Measurements from ENCODE around the gene MKLN1. TPM values are rescaled to one million over a fixed set of nuclear protein-coding genes. Genes with fewer than 3 reads are reported as not detected.

The MKLN1 gene
- total and polyA plus RNA-seq, 7 experiments from 2014 or later, result 30.8 to 69.8 (median 56.7) TPM

- Histone ChIP-seq H3K4me1 (ENCODE audit: control insufficient read depth in 2 of 2, insufficient read depth in 2 of 2, low read length in 2 of 2) (no peaks in the 10 kb centered on the region), H3K27ac (ENCODE audit: low read depth, low read length) (no peak overlapping the region), H3K4me3 (ENCODE audit: low read length) (no peak overlapping the region), H3K27me3 (ENCODE audit: control insufficient read depth in 2 of 2, insufficient read depth in 2 of 2, low read length in 2 of 2) (no peaks in the 10 kb centered on the region), H3K36me3 (ENCODE audit: control insufficient read depth in 2 of 3, insufficient read depth in 3 of 3, low read length in 3 of 3) (no peaks in the 10 kb centered on the region), H3K9me3 (ENCODE audit: control insufficient read depth in 2 of 3, low read length in 3 of 3) (peaks cover 0 to 5% (median 0%) of the 10 kb centered on the region in 3 experiments)
- CTCF ChIA-PET, result interaction anchor here (0.6 kb wide), 1 partner anchor 410 kb away, joined by 3 read pairs; no protein-coding TSS in a partner anchor
- H3K4me1 Mint-ChIP-seq, result no peaks in the 10 kb centered on the region
- peaks cover 7 to 34% (median 13%) of the 10 kb centered on the region in 11 donors for H3K9me3 Mint-ChIP-seq
- intact Hi-C loops (cut with micrococcal nuclease), result no loop called here
- H3K27ac Mint-ChIP-seq, result no peak overlapping the region
- POLR2A ChIA-PET, result no interaction called here
- no peaks in the 10 kb centered on the region for H3K27me3 Mint-ChIP-seq
- DNase-seq, result no peak
- H3K36me3 Mint-ChIP-seq, result peaks cover 8 to 15% (median 8%) of the 10 kb centered on the region in 5 donors
- no peak for ATAC-seq
- H3K4me3 Mint-ChIP-seq, result no peak overlapping the region
These were observed 20.9 kb upstream of the MKLN1 start for GRCh38 chr7:131306777-131307176.

GRCh38 chr7:131307627-131308026 lies 20.0 kb upstream of the MKLN1 start:
- no peaks in the 10 kb centered on the region for H3K4me1 Mint-ChIP-seq
- no peaks in the 10 kb centered on the region for H3K4me1 ChIP-seq (ENCODE audit: control insufficient read depth in 2 of 2, insufficient read depth in 2 of 2, low read length in 2 of 2)
- H3K27ac Mint-ChIP-seq, result no peak overlapping the region
- peaks cover 8 to 19% (median 12%) of the 10 kb centered on the region in 5 donors for H3K36me3 Mint-ChIP-seq
- H3K9me3 Mint-ChIP-seq, result peaks cover 9 to 43% (median 16%) of the 10 kb centered on the region in 11 donors
- intact Hi-C loops (cut with micrococcal nuclease), result no loop called here
- no peak overlapping the region for H3K4me3 Mint-ChIP-seq
- H3K27ac ChIP-seq (ENCODE audit: low read depth, low read length), result no peak overlapping the region
- POLR2A ChIA-PET, result no interaction called here
- CTCF ChIA-PET, result no interaction called here
- H3K4me3 ChIP-seq (ENCODE audit: low read length), result no peak overlapping the region
- peaks cover 0 to 5% (median 0%) of the 10 kb centered on the region in 3 experiments for H3K9me3 ChIP-seq (ENCODE audit: control insufficient read depth in 2 of 3, low read length in 3 of 3)
- H3K27me3 ChIP-seq (ENCODE audit: control insufficient read depth in 2 of 2, insufficient read depth in 2 of 2, low read length in 2 of 2), result no peaks in the 10 kb centered on the region
- H3K27me3 Mint-ChIP-seq, result peaks cover 0 to 3% (median 0%) of the 10 kb centered on the region in 5 donors
- H3K36me3 ChIP-seq (ENCODE audit: control insufficient read depth in 2 of 3, insufficient read depth in 3 of 3, low read length in 3 of 3), result no peaks in the 10 kb centered on the region
- DNase-seq (no peak), ATAC-seq (no peak)

- Mint-ChIP-seq H3K36me3 (peaks cover 9 to 22% (median 12%) of the 10 kb centered on the region in 5 donors), H3K4me1 (peaks cover 0 to 2% (median 0%) of the 10 kb centered on the region in 7 donors), H3K27ac (no peak overlapping the region), H3K9me3 (peaks cover 3 to 38% (median 12%) of the 10 kb centered on the region in 11 donors), H3K27me3 (peaks cover 0 to 5% (median 4%) of the 10 kb centered on the region in 5 donors), H3K4me3 (no peak overlapping the region)
- intact Hi-C loops (cut with micrococcal nuclease), result no loop called here
- Histone ChIP-seq H3K4me1 (ENCODE audit: control insufficient read depth in 2 of 2, insufficient read depth in 2 of 2, low read length in 2 of 2) (no peaks in the 10 kb centered on the region), H3K27ac (ENCODE audit: low read depth, low read length) (no peak overlapping the region), H3K36me3 (ENCODE audit: control insufficient read depth in 2 of 3, insufficient read depth in 3 of 3, low read length in 3 of 3) (no peaks in the 10 kb centered on the region), H3K27me3 (ENCODE audit: control insufficient read depth in 2 of 2, insufficient read depth in 2 of 2, low read length in 2 of 2) (no peaks in the 10 kb centered on the region), H3K9me3 (ENCODE audit: control insufficient read depth in 2 of 3, low read length in 3 of 3) (no peaks in the 10 kb centered on the region), H3K4me3 (ENCODE audit: low read length) (no peak overlapping the region)
- POLR2A ChIA-PET, result no interaction called here
- CTCF ChIA-PET, result no interaction called here
- no peak for DNase-seq
- no peak for ATAC-seq
These were observed 14.8 kb upstream of the MKLN1 start for GRCh38 chr7:131312838-131313237.

- ChIA-PET POLR2A (interaction anchor here (0.7 kb wide), 1 partner anchor 30 kb away, joined by 3 read pairs; no protein-coding TSS in a partner anchor), CTCF (no interaction called here)
- peaks cover 6 to 37% (median 30%) of the 10 kb centered on the region in 7 donors for H3K4me1 Mint-ChIP-seq
- no peak overlapping the region for H3K4me3 Mint-ChIP-seq
- H3K27me3 Mint-ChIP-seq, result peaks cover 0 to 5% (median 0%) of the 10 kb centered on the region in 5 donors
- Histone ChIP-seq H3K27ac (ENCODE audit: low read depth, low read length) (no peak overlapping the region), H3K9me3 (ENCODE audit: control insufficient read depth in 2 of 3, low read length in 3 of 3) (no peaks in the 10 kb centered on the region), H3K4me1 (ENCODE audit: control insufficient read depth in 2 of 2, insufficient read depth in 2 of 2, low read length in 2 of 2) (peaks cover 0 to 13% of the 10 kb centered on the region in 2 donors), H3K36me3 (ENCODE audit: control insufficient read depth in 2 of 3, insufficient read depth in 3 of 3, low read length in 3 of 3) (no peaks in the 10 kb centered on the region), H3K4me3 (ENCODE audit: low read length) (no peak overlapping the region), H3K27me3 (ENCODE audit: control insufficient read depth in 2 of 2, insufficient read depth in 2 of 2, low read length in 2 of 2) (no peaks in the 10 kb centered on the region)
- DNase-seq (no peak), ATAC-seq (no peak)
- H3K27ac Mint-ChIP-seq, result peak overlapping the region in 1 of 9 donors; percentile 17
- intact Hi-C loops (cut with micrococcal nuclease), result no loop called here
- peaks cover 0 to 16% (median 9%) of the 10 kb centered on the region in 5 donors for H3K36me3 Mint-ChIP-seq
- H3K9me3 Mint-ChIP-seq, result peaks cover 0 to 9% (median 0%) of the 10 kb centered on the region in 11 donors
These were observed 7.1 kb upstream of the MKLN1 start for GRCh38 chr7:131320603-131321002.

- intact Hi-C loops (cut with micrococcal nuclease), result no loop called here
- H3K4me1 Mint-ChIP-seq, result peaks cover 12 to 46% (median 39%) of the 10 kb centered on the region in 7 donors
- H3K27ac Mint-ChIP-seq, result no peak overlapping the region
- peaks cover 0 to 14% (median 5%) of the 10 kb centered on the region in 5 donors for H3K36me3 Mint-ChIP-seq
- no peak overlapping the region for H3K27ac ChIP-seq (ENCODE audit: low read depth, low read length)
- H3K36me3 ChIP-seq (ENCODE audit: control insufficient read depth in 2 of 3, insufficient read depth in 3 of 3, low read length in 3 of 3), result no peaks in the 10 kb centered on the region
- H3K9me3 ChIP-seq (ENCODE audit: control insufficient read depth in 2 of 3, low read length in 3 of 3), result no peaks in the 10 kb centered on the region
- H3K4me3 ChIP-seq (ENCODE audit: low read length), result no peak overlapping the region
- H3K27me3 ChIP-seq (ENCODE audit: control insufficient read depth in 2 of 2, insufficient read depth in 2 of 2, low read length in 2 of 2), result no peaks in the 10 kb centered on the region
- ChIA-PET CTCF (no interaction called here), POLR2A (no interaction called here)
- ATAC-seq, result no peak
- peaks cover under 1 to 17% of the 10 kb centered on the region in 2 donors for H3K4me1 ChIP-seq (ENCODE audit: control insufficient read depth in 2 of 2, insufficient read depth in 2 of 2, low read length in 2 of 2)
- no peak overlapping the region for H3K4me3 Mint-ChIP-seq
- H3K9me3 Mint-ChIP-seq, result peaks cover 0 to 7% (median 0%) of the 10 kb centered on the region in 11 donors
- no peak for DNase-seq
- peaks cover 0 to 4% (median 0%) of the 10 kb centered on the region in 5 donors for H3K27me3 Mint-ChIP-seq
These were observed 6.0 kb upstream of the MKLN1 start for GRCh38 chr7:131321656-131322055.

GRCh38 chr7:131322061-131322460 lies 5.6 kb upstream of the MKLN1 start:
- intact Hi-C loops (cut with micrococcal nuclease), result no loop called here
- Histone ChIP-seq H3K4me3 (ENCODE audit: low read length) (no peak overlapping the region), H3K36me3 (ENCODE audit: control insufficient read depth in 2 of 3, insufficient read depth in 3 of 3, low read length in 3 of 3) (no peaks in the 10 kb centered on the region), H3K4me1 (ENCODE audit: control insufficient read depth in 2 of 2, insufficient read depth in 2 of 2, low read length in 2 of 2) (peaks cover 5 to 21% of the 10 kb centered on the region in 2 donors), H3K9me3 (ENCODE audit: control insufficient read depth in 2 of 3, low read length in 3 of 3) (no peaks in the 10 kb centered on the region), H3K27ac (ENCODE audit: low read depth, low read length) (no peak overlapping the region), H3K27me3 (ENCODE audit: control insufficient read depth in 2 of 2, insufficient read depth in 2 of 2, low read length in 2 of 2) (no peaks in the 10 kb centered on the region)
- ChIA-PET CTCF (no interaction called here), POLR2A (no interaction called here)
- peaks cover 0 to 5% (median 0%) of the 10 kb centered on the region in 11 donors for H3K9me3 Mint-ChIP-seq
- DNase-seq (no peak), ATAC-seq (no peak)
- H3K27ac Mint-ChIP-seq, result no peak overlapping the region
- no peak overlapping the region for H3K4me3 Mint-ChIP-seq
- peaks cover 0 to 10% (median 1%) of the 10 kb centered on the region in 5 donors for H3K36me3 Mint-ChIP-seq
- H3K4me1 Mint-ChIP-seq, result peaks cover 12 to 50% (median 43%) of the 10 kb centered on the region in 7 donors
- peaks cover 0 to under 1% (median 0%) of the 10 kb centered on the region in 5 donors for H3K27me3 Mint-ChIP-seq

GRCh38 chr7:131322861-131323260 lies 4.8 kb upstream of the MKLN1 start:
- Mint-ChIP-seq H3K4me3 (peak overlapping the region in 1 of 10 donors; percentile 88), H3K4me1 (peaks cover 12 to 55% (median 43%) of the 10 kb centered on the region in 7 donors), H3K27ac (no peak overlapping the region), H3K27me3 (no peaks in the 10 kb centered on the region), H3K9me3 (peaks cover 0 to 5% (median 0%) of the 10 kb centered on the region in 11 donors), H3K36me3 (peaks cover 0 to 9% (median 0%) of the 10 kb centered on the region in 5 donors)
- Histone ChIP-seq H3K4me1 (ENCODE audit: control insufficient read depth in 2 of 2, insufficient read depth in 2 of 2, low read length in 2 of 2) (peaks cover 6 to 23% of the 10 kb centered on the region in 2 donors), H3K4me3 (ENCODE audit: low read length) (no peak overlapping the region), H3K9me3 (ENCODE audit: control insufficient read depth in 2 of 3, low read length in 3 of 3) (no peaks in the 10 kb centered on the region), H3K27me3 (ENCODE audit: control insufficient read depth in 2 of 2, insufficient read depth in 2 of 2, low read length in 2 of 2) (no peaks in the 10 kb centered on the region), H3K27ac (ENCODE audit: low read depth, low read length) (no peak overlapping the region), H3K36me3 (ENCODE audit: control insufficient read depth in 2 of 3, insufficient read depth in 3 of 3, low read length in 3 of 3) (peaks cover 0 to 6% (median 0%) of the 10 kb centered on the region in 3 experiments)
- CTCF ChIA-PET, result no interaction called here
- intact Hi-C loops (cut with micrococcal nuclease), result no loop called here
- DNase-seq (no peak), ATAC-seq (no peak)
- POLR2A ChIA-PET, result no interaction called here
